ENCODE data around the gene STK32C. TPM values are rescaled to one million over a fixed set of nuclear protein-coding genes. Genes with fewer than 3 reads are reported as not detected.

STK32C gene
- total and polyA plus RNA-seq, 2 of the 4 experiments (the other 2 are of a cell fraction), result 5.0 to 8.3 TPM

DNA sequence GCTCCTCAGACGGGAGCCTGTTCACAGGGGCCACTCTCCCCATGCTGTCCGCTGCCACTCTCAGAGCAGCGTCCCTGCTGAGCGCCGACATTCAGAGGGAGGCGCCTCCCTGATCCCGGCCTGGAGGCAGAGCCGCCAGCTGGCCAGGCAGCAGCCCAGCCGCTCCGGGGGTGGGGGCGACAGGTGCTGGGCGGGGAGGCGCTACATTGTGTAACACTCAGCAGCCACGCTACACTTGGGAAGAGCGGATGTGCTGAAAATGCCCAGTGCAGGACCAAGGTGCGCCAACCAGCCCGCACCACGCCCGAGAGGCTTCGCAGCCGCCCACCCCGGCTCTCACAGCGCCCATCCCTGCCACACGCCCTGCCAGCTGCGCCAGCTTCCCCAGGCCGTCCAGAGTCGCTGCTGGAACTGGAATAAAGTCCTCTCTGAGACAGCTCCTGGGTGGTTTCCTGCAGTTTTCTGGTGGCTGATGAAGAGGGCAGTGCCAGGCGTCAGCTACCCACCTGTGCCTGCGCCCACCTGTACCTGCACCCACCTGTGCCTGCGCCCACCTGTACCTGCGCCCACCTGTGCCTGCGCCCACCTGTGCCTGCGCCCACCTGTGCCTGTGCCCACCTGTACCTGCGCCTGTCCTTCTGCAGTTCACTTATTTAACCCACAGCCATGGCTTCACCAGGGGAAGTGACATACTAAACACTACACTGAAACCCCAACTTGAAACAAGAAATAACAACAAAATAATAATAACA is 25.7 kb downstream of the STK32C start:
- Histone ChIP-seq H2AK9ac (replicated peaks; ENCODE audit: low read depth, low read length, poor library complexity) (no peak overlapping the region), H3K56ac (ENCODE audit: extremely low read depth, insufficient read depth, low read length) (no peak overlapping the region), H4K5ac (ENCODE audit: low read depth, low read length) (no peak overlapping the region), H3K23ac (ENCODE audit: low read depth, low read length) (no peak overlapping the region), H2BK120ac (ENCODE audit: low read depth, low read length) (no peak overlapping the region), H3K14ac (replicated peaks; ENCODE audit: low read depth, low read length) (no peak overlapping the region), H4K91ac (ENCODE audit: insufficient read depth, low read depth, low read length) (no peak overlapping the region), H3K27me3 (ENCODE audit: control insufficient read depth, insufficient read depth, low read length) (peaks cover 22% of the 10 kb centered on the region; the same call in 1 of the 2 replicates), H2BK5ac (ENCODE audit: low read depth, low read length, poor library complexity, severe bottlenecking) (no peak overlapping the region), H2AK5ac (ENCODE audit: low read depth, low read length) (no peak overlapping the region), H3K4me1 (ENCODE audit: control insufficient read depth, insufficient read depth, low read length) (peaks cover 2% of the 10 kb centered on the region; the same call in 1 of the 2 replicates), H3K18ac (ENCODE audit: low read depth, low read length) (no peak overlapping the region), H2BK15ac (ENCODE audit: low read depth, low read length) (no peak overlapping the region), H3K4ac (ENCODE audit: low read depth, low read length) (no peak overlapping the region), H3K79me1 (ENCODE audit: low read depth in 1 of 2, low read length in 2 of 2) (no peaks in the 10 kb centered on the region), H3K36me3 (ENCODE audit: control insufficient read depth, insufficient read depth, low read length) (no peaks in the 10 kb centered on the region), H3K27ac (ENCODE audit: insufficient read depth, low read length) (no peak overlapping the region), H4K20me1 (ENCODE audit: insufficient read depth, low read length) (no peaks in the 10 kb centered on the region), H3K4me2 (ENCODE audit: low read depth, low read length) (no peak overlapping the region), H2BK20ac (ENCODE audit: low read depth, low read length) (no peak overlapping the region), H3K9me3 (ENCODE audit: control insufficient read depth, insufficient read depth, low read length) (no peaks in the 10 kb centered on the region), H4K8ac (ENCODE audit: low read depth in 2 of 2, low read length in 2 of 2) (no peak overlapping the region), H2AFZ (replicated peaks; ENCODE audit: low read length, poor library complexity) (no peak overlapping the region), H3K9ac (ENCODE audit: low read depth, low read length) (no peak overlapping the region), H3K4me3 (ENCODE audit: insufficient read depth, low read depth, low read length) (no peak overlapping the region), H3K9me1 (ENCODE audit: insufficient read depth, low read length) (no peaks in the 10 kb centered on the region; the same call in 1 of the 2 replicates)
- BruUV-seq (replicated peaks), result no TSS peak
- DNase-seq (no peak), ATAC-seq (ENCODE audit: low read depth) (no peak)
- TF ChIP-seq, protein P1, sequence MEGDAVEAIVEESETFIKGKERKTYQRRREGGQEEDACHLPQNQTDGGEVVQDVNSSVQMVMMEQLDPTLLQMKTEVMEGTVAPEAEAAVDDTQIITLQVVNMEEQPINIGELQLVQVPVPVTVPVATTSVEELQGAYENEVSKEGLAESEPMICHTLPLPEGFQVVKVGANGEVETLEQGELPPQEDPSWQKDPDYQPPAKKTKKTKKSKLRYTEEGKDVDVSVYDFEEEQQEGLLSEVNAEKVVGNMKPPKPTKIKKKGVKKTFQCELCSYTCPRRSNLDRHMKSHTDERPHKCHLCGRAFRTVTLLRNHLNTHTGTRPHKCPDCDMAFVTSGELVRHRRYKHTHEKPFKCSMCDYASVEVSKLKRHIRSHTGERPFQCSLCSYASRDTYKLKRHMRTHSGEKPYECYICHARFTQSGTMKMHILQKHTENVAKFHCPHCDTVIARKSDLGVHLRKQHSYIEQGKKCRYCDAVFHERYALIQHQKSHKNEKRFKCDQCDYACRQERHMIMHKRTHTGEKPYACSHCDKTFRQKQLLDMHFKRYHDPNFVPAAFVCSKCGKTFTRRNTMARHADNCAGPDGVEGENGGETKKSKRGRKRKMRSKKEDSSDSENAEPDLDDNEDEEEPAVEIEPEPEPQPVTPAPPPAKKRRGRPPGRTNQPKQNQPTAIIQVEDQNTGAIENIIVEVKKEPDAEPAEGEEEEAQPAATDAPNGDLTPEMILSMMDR (conservative IDR thresholded peaks at IDR 0.05; ENCODE audit: low read depth, low read length), result no peak
- TF ChIP-seq RCOR1 (IDR thresholded peaks at IDR 0.05; ENCODE audit: insufficient replicate concordance, low read length), result no peak
- TF ChIP-seq NFE2L2 (IDR thresholded peaks at IDR 0.05; ENCODE audit: low read depth, low read length), result no peak
- TF ChIP-seq, protein P2, sequence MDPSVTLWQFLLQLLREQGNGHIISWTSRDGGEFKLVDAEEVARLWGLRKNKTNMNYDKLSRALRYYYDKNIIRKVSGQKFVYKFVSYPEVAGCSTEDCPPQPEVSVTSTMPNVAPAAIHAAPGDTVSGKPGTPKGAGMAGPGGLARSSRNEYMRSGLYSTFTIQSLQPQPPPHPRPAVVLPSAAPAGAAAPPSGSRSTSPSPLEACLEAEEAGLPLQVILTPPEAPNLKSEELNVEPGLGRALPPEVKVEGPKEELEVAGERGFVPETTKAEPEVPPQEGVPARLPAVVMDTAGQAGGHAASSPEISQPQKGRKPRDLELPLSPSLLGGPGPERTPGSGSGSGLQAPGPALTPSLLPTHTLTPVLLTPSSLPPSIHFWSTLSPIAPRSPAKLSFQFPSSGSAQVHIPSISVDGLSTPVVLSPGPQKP (IDR thresholded peaks at IDR 0.05; ENCODE audit: borderline replicate concordance, low read depth, low read length), result no peak
- no peak for TF ChIP-seq FOS (IDR thresholded peaks at IDR 0.05; ENCODE audit: low read depth, low read length)
- TF ChIP-seq SMC3 (IDR thresholded peaks at IDR 0.05; ENCODE audit: low read depth, low read length), result no peak
- CTCF ChIA-PET, result no interaction called here
- intact Hi-C loops (cut with micrococcal nuclease) (no loop called here), in situ Hi-C loops (cut with MboI; ENCODE audit: low sequenced_read_pairs) (no loop called here), dilution Hi-C loops (cut with HindIII; ENCODE audit: low sequenced_read_pairs, unreplicated experiment) (no loop called here)
- WGBS, 2 experiments (ENCODE audit: extremely low coverage in 2 of 2, insufficient read length in 1 of 2), result 79% methylated on average over 16 of the region's 34 CpGs; no CpG with 5 or more reads in 1 of the 2 experiments
- POLR2A ChIA-PET (ENCODE audit: unreplicated experiment), result no interaction called here
